ENCODE data around the gene PTGIR.

PTGIR gene

DNA sequence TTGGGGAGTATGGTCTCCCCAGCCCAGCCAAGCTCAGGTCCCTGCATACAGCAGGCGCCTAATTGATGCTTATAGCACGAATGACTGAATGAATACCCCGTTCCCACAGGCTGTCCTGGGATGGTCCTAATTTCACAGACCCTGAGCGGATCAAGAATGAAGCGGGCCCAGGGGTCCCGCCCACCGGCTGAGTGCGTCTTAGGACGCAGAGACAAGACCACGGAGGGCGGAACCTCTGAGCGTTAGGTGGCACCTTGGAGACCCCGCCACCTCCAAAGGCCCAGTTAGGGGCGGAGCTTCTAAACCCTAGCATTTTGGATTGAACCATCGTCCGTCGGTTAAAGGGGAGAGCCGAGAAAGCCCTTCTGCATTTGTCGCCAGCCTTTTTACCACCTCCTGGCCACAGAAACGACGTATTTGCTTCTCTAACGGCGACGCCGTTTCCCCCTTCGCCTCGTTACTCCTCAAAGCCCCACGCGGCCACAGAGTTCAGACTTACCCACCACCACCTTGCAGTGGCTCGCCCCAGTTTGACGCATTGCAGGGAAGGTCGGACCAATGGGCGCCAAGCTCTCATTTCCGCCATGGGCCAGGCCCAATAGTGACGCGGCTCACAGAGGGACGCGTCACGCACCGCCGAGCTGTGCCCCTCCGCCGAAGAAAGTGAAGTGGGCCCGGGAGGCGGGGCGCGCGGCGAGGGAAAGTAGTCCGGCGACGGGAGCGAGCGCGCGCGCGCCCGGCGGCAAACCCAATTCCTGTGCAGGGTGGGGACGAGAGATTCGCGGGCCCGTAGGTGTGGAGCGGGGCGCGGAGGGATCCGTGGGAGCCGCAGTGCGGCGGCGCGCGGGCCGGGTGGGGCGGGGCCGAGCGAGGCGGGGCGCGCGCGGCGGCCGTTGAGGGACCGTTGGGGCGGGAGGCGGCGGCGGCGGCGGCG, 24.2 kb downstream of the PTGIR start:
- peak; percentile 99 for DNase-seq (ENCODE audit: low read depth in 2 of 2)
- TF ChIP-seq, protein P1, sequence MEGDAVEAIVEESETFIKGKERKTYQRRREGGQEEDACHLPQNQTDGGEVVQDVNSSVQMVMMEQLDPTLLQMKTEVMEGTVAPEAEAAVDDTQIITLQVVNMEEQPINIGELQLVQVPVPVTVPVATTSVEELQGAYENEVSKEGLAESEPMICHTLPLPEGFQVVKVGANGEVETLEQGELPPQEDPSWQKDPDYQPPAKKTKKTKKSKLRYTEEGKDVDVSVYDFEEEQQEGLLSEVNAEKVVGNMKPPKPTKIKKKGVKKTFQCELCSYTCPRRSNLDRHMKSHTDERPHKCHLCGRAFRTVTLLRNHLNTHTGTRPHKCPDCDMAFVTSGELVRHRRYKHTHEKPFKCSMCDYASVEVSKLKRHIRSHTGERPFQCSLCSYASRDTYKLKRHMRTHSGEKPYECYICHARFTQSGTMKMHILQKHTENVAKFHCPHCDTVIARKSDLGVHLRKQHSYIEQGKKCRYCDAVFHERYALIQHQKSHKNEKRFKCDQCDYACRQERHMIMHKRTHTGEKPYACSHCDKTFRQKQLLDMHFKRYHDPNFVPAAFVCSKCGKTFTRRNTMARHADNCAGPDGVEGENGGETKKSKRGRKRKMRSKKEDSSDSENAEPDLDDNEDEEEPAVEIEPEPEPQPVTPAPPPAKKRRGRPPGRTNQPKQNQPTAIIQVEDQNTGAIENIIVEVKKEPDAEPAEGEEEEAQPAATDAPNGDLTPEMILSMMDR (IDR thresholded peaks at IDR 0.05; ENCODE audit: low read depth, low read length), result no peak
- H3K4me3 ChIP-seq (replicated peaks in 1 of 2; ENCODE audit: low read depth in 2 of 2, low read length in 2 of 2), result peak overlapping the region; percentile 98 to 99

DNA sequence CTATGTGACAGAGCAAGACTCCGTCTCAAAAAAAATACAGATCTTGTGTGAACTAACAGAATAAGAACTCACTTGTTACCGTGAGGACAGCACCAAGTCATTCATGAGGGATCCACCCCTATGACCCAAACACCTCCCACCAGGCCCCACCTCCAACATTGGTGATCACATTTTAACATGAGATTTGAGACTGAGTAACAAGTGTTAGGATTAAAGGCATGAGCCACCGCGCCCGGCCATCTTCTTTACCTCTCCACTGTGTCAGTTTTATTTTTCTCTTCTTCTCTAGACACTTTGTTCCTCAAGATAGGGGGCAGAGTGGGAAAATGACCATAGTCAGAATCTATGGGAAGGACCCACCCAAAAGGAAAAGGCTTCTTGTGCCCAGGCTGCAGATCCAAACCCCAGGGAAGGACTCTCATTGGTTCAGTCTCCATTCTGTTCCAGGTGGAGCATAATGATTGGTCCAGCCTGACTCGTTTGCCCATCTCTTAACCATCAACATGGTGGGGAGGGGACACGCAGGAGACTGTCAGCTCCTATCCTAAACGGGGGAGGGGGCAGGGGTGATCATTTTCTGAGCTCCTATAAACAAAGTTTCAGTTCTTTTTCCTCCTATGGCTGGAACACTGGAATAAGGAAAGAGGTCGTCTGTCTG, 25.0 kb downstream of the PTGIR start:
- H3K4me3 ChIP-seq (replicated peaks in 1 of 2; ENCODE audit: low read depth in 2 of 2, low read length in 2 of 2), result peak overlapping the region; percentile 60 to 62
- TF ChIP-seq, protein P1 (IDR thresholded peaks at IDR 0.05; ENCODE audit: low read depth, low read length), result no peak

DNA sequence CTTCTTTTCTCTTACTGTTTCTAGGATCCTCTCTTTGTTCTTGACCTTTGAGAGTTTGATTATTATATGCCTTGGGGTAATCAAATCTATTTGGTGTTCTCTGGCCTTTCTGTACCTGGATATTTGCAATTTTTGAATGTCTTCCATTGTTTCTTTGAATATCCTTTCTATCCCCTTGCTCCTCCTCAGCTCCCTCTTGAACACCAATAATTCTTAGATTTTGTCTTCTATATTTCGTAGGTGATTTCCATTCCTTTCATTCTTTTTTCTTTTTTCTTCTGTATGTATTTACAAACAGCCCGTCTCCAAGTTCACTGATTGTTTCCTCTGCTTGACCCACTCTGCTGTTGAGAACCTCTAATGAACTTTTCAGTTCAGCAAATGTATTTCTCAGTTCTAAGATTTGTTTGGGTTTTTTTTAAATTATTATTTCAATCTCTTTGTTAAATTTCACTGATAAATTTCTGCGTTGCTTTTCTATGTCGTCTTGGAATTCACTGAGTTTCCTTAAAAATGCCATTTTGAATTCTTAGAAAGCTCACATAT, 26.4 kb downstream of the PTGIR start:
- DNase-seq (ENCODE audit: low read depth in 2 of 2), result no peak
- TF ChIP-seq, protein P1 (IDR thresholded peaks at IDR 0.05; ENCODE audit: low read depth, low read length), result no peak
- no peak overlapping the region for H3K4me3 ChIP-seq (replicated peaks in 1 of 2; ENCODE audit: low read depth in 2 of 2, low read length in 2 of 2)

More for the DNA sequence above, 25.0 kb downstream of the PTGIR start:
- no peak for DNase-seq (ENCODE audit: low read depth in 2 of 2)

DNA sequence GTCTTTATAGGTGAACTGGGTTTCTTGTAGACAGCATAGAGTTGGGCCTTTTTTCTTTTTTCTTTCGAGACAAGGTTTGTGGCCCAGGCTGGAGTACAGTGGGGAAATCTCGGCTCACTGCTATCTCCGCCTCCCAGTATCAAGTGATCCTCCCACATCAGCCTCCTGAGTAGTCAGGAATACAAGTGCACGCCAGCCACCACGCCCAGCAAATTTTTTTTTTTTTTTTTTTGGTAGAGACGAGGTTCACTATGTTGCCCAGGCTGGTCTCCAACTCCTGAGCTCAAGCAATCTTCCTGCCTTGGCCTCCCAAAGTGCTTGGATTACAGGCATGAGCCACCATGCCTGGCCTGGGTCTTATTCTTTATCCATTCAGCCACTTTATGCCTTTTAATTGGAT, 28.9 kb downstream of the PTGIR start:
- no peak overlapping the region for H3K4me3 ChIP-seq (replicated peaks in 1 of 2; ENCODE audit: low read depth in 2 of 2, low read length in 2 of 2)
- DNase-seq (ENCODE audit: low read depth in 2 of 2), result no peak
- TF ChIP-seq, protein P1 (IDR thresholded peaks at IDR 0.05; ENCODE audit: low read depth, low read length), result no peak

DNA sequence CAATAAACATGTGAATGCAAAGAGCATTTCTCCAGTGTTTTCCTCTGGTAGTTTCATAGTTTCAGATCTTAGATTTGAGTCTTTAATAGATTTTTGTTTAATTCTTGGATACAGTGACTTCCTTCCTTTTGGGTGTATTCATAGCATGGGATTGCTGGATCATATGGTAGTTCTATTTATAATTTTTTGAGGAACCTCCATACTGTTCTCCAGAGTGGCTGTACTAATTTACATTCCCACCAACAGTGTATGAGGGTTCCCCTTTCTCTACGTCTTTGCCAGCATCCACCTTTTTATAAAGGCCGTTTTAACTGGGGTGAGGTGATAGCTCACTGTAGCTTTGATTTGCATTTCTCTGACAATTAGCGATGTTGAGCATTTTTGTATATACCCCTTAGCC, 33.0 kb downstream of the PTGIR start:
- no peak overlapping the region for H3K4me3 ChIP-seq (replicated peaks in 1 of 2; ENCODE audit: low read depth in 2 of 2, low read length in 2 of 2)
- DNase-seq (ENCODE audit: low read depth in 2 of 2), result no peak
- TF ChIP-seq, protein P1 (IDR thresholded peaks at IDR 0.05; ENCODE audit: low read depth, low read length), result no peak

DNA sequence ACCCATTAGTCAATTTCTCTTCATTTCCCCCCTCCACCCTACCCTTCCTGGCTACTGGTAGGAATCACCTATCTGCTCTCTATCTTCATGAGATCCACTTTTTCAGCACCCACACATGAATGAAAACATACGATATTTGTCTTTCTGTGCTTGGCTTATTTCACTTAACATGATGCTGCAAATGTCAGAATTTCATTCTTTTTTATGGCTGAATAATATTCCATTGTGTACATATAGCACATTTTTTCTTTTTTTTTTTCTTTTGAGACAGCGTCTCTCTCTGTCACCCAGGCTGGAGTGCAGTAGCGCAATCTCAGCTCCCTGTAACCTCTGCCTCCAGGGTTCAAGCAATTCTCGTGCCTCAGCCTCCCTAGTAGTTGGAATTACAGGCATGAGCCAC, 33.6 kb downstream of the PTGIR start:
- DNase-seq (ENCODE audit: low read depth in 2 of 2), result no peak
- H3K4me3 ChIP-seq (replicated peaks in 1 of 2; ENCODE audit: low read depth in 2 of 2, low read length in 2 of 2), result no peak overlapping the region
- TF ChIP-seq, protein P1 (IDR thresholded peaks at IDR 0.05; ENCODE audit: low read depth, low read length), result no peak
